HCT116 (cell line): ENCODE measurements around the gene TADA3. TPM values are rescaled to one million over a fixed set of nuclear protein-coding genes. Genes with fewer than 3 reads are reported as not detected.

Experiments used
- ATAC-seq: fragments of 200-7000 bp; cut with Tn5 transposase; 2 replicates; pipeline ENCODE4 v1.9.1; 2020; ENCODE audit warnings: mild to moderate bottlenecking, moderate library complexity
- BruUV-seq: library from RNA; stranded (reverse); fragments of 400-500 nt; replicated peaks from 2 replicates; lab custom pipeline; 2021; lab: Mats Ljungman, UMichigan
- CTCF ChIA-PET: fragments of 300-600 bp; sonication (Branson Sonifier 250); formaldehyde crosslinking; loops from one replicate; lab custom pipeline; 2021; ENCODE audit warnings: antibody characterized with exemption; lab: Charles Lee
- POLR2A ChIA-PET: fragments of 300-600, 350-600 bp; sonication (Branson Sonifier 250); formaldehyde crosslinking; loops from one replicate; lab custom pipeline; 2021; ENCODE audit warnings: antibody characterized with exemption; lab: Charles Lee
- RAD21 ChIA-PET, 2 experiments: fragments of 300-600 bp; sonication (Branson Sonifier 250); formaldehyde crosslinking; loops; one replicate each; lab custom pipeline; 2023; ENCODE audit warnings: low total read pairs in 2 of 2; ENCODE audit not compliant: uncharacterized antibody in 2 of 2, unreplicated experiment in 2 of 2, low non-redundant PET in 1 of 2; lab: Charles Lee
- DNase-seq: peaks from one replicate; pipeline ENCODE4 v3.0.0-alpha.2; 2010; ENCODE audit warnings: low read depth, low spot score
- H2AFZ ChIP-seq: fragments of 200-600 bp; shearing (Covaris generic), sonication (generic); 2 replicates; pipeline ENCODE4 v1.6.1; 2017; ENCODE audit warnings: low read depth, mixed run types, mixed read lengths, antibody characterized with exemption, low read length; ENCODE audit not compliant: poor library complexity, severe bottlenecking
- H3K27ac ChIP-seq: 2 replicates; pipeline ENCODE4 v1.5.1; 2012; ENCODE audit warnings: low read depth, low read length
- H3K27me3 ChIP-seq: fragments of 200-600 bp; sonication (generic); 2 replicates; pipeline ENCODE4 v1.6.1; 2016; ENCODE audit warnings: mixed run types, low read length, mixed read lengths; ENCODE audit not compliant: insufficient read depth
- H3K36me3 ChIP-seq, 2 experiments: fragments of 200-500 bp in 1 of 2; fragments of 200-600 bp in 1 of 2; sonication (Bioruptor generic) in 1 of 2; sonication (generic) in 1 of 2; 2 replicates each; pipeline versions ENCODE4 v1.5.1 to v1.6.1; 2014 to 2016; ENCODE audit warnings: low read length in 2 of 2, inconsistent platforms in 1 of 2, mixed read lengths in 1 of 2, mixed run types in 1 of 2; ENCODE audit not compliant: insufficient read depth in 2 of 2, control insufficient read depth in 1 of 2
- H3K4me1 ChIP-seq, 2 experiments: fragments of 200-600 bp in 1 of 2; sonication (generic) in 1 of 2; 2 replicates each; pipeline versions ENCODE4 v1.5.1 to v1.6.1; 2012 to 2017; ENCODE audit warnings: low read length in 2 of 2, inconsistent platforms in 1 of 2, mild to moderate bottlenecking in 1 of 2, mixed read lengths in 1 of 2, mixed run types in 1 of 2, moderate library complexity in 1 of 2; ENCODE audit not compliant: insufficient read depth in 2 of 2, control insufficient read depth in 1 of 2
- H3K4me2 ChIP-seq: fragments of 200-600 bp; sonication (generic); 2 replicates; pipeline ENCODE4 v1.6.1; 2017; ENCODE audit warnings: mixed run types, low read length, mixed read lengths
- H3K4me3 ChIP-seq, 2 experiments: fragments of 200-600 bp in 1 of 2; sonication (generic) in 1 of 2; replicated peaks in 1 of 2; 2 replicates each; pipeline ENCODE4 v1.5.1; 2011 to 2016; ENCODE audit warnings: low read length in 2 of 2, control low read depth in 1 of 2, low read depth in 1 of 2, mild to moderate bottlenecking in 1 of 2, mixed read lengths in 1 of 2, mixed run types in 1 of 2
- H3K79me2 ChIP-seq: fragments of 200-600 bp; sonication (generic); 2 replicates; pipeline ENCODE4 v1.6.1; 2017; ENCODE audit warnings: mild to moderate bottlenecking, mixed run types, low read length, moderate library complexity, mixed read lengths; ENCODE audit not compliant: insufficient read depth
- H3K9ac ChIP-seq: fragments of 200-600 bp; sonication (generic); 2 replicates; pipeline ENCODE4 v1.6.1; 2016; ENCODE audit warnings: low read length, mixed read lengths
- H3K9me2 ChIP-seq: fragments of 200-600 bp; sonication (generic), shearing (Covaris generic); 2 replicates; pipeline ENCODE4 v1.6.1; 2017; ENCODE audit warnings: mixed run types, mild to moderate bottlenecking, moderate library complexity; ENCODE audit not compliant: insufficient read depth
- H3K9me3 ChIP-seq, 2 experiments: fragments of 200-500 bp in 1 of 2; fragments of 200-600 bp in 1 of 2; sonication (Bioruptor generic) in 1 of 2; sonication (generic) in 1 of 2; 2 replicates each; pipeline ENCODE4 v1.6.1; 2014 to 2017; ENCODE audit warnings: low read length in 2 of 2, mixed read lengths in 2 of 2, inconsistent platforms in 1 of 2, low read depth in 1 of 2, mild to moderate bottlenecking in 1 of 2, mixed run types in 1 of 2, moderate library complexity in 1 of 2; ENCODE audit not compliant: control insufficient read depth in 1 of 2, insufficient read depth in 1 of 2
- H4K20me1 ChIP-seq: fragments of 200-600 bp; sonication (generic), shearing (Covaris generic); 2 replicates; pipeline ENCODE4 v1.6.1; 2017; ENCODE audit warnings: mixed run types, mild to moderate bottlenecking, moderate library complexity; ENCODE audit not compliant: insufficient read depth
- EGR1 ChIP-seq: IDR thresholded peaks from 2 replicates; pipeline ENCODE4 v1.6.1; 2012; ENCODE audit warnings: low read depth
- ELF1 ChIP-seq: IDR thresholded peaks from 2 replicates; pipeline ENCODE4 v1.6.1; 2012; ENCODE audit warnings: low read depth, borderline replicate concordance
- FOSL1 ChIP-seq: IDR thresholded peaks from 2 replicates; pipeline ENCODE4 v1.6.1; 2012; ENCODE audit warnings: low read depth
- POLR2A ChIP-seq: IDR thresholded peaks from 2 replicates; pipeline ENCODE4 v1.7.0; 2011; ENCODE audit warnings: borderline replicate concordance; ENCODE audit not compliant: insufficient read depth, insufficient read length; ENCODE audit errors: extremely low read depth
- POLR2AphosphoS5 ChIP-seq: IDR thresholded peaks from 2 replicates; pipeline ENCODE4 v1.6.1; 2011; ENCODE audit warnings: mild to moderate bottlenecking, low read depth, low read length, moderate library complexity
- RAD21 ChIP-seq: IDR thresholded peaks from 2 replicates; pipeline ENCODE4 v1.6.1; 2012; ENCODE audit warnings: low read depth, mild to moderate bottlenecking
- SRF ChIP-seq: IDR thresholded peaks from 2 replicates; pipeline ENCODE4 v1.6.1; 2012; ENCODE audit warnings: low read depth
- TCF7L2 ChIP-seq: IDR thresholded peaks from 2 replicates; pipeline ENCODE4 v1.7.0; 2011; ENCODE audit warnings: borderline replicate concordance, inconsistent platforms; ENCODE audit not compliant: insufficient read depth, insufficient read length; ENCODE audit errors: extremely low read depth
- intact Hi-C: fragments of 100-400 bp; cut with micrococcal nuclease; formaldehyde crosslinking; loops from 2 replicates; pipeline ENCODE4 v1.10.0; 2022
- total RNA-seq: library from RNA; stranded (reverse); gene quantifications from one replicate; pipeline ENCODE4 v1.2.1, GENCODE V29; 2021; ENCODE audit not compliant: unreplicated experiment
- TF ChIP-seq, protein P1 (sequence below): IDR thresholded peaks from 2 replicates; pipeline ENCODE4 v1.6.1; 2012
- TF ChIP-seq, protein P2 (sequence below): IDR thresholded peaks from 2 replicates; pipeline ENCODE4 v1.6.1; 2012
- TF ChIP-seq, protein P3 (sequence below): IDR thresholded peaks from 2 replicates; pipeline ENCODE4 v1.6.1; 2011; ENCODE audit warnings: mild to moderate bottlenecking, low read length, moderate library complexity; ENCODE audit not compliant: insufficient replicate concordance; ENCODE audit errors: extremely low read depth

Gene TADA3
- total RNA-seq, 1 experiment from 2014 or later = 72.0 TPM

DNA sequence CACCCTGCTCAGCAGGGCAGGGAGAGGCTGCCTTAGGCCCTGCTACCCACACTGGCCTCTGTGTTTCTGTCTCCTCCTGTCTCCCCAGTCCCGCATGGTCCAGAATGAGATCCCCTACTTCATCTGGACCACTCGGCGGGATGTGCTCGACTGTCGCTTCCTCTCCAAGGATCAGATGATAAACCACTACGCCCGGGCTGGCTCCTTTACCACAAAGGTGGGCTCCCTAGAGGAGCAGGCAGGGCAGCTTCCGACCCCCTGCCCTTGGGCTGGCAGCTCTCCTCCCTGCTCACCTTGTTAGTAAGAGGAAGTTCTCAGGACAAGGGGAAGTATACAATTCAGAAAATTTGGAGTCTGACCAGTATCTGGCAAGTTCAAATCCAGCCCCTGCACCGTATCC lies 23.7 kb upstream of the TADA3 start:
- POLR2A ChIA-PET = no interaction called here
- no TSS peak for BruUV-seq
- no peak overlapping the region for H2AFZ ChIP-seq
- no peak overlapping the region for H3K27ac ChIP-seq
- H3K79me2 ChIP-seq = no peaks in the 10 kb centered on the region
- intact Hi-C loops = no loop called here
- CTCF ChIA-PET = no interaction called here
- H3K9ac ChIP-seq = no peak overlapping the region
- no peaks in the 10 kb centered on the region for H3K9me2 ChIP-seq
- no peaks in the 10 kb centered on the region for H3K9me3 ChIP-seq
- no peak for DNase-seq
- H3K27me3 ChIP-seq = no peaks in the 10 kb centered on the region
- TF ChIP-seq EGR1 = no peak
- TF ChIP-seq POLR2AphosphoS5 = no peak
- no peak for TF ChIP-seq TCF7L2
- TF ChIP-seq RAD21 = no peak
- no peak for TF ChIP-seq FOSL1
- TF ChIP-seq, protein P1, sequence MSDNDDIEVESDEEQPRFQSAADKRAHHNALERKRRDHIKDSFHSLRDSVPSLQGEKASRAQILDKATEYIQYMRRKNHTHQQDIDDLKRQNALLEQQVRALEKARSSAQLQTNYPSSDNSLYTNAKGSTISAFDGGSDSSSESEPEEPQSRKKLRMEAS = no peak
- no peak for TF ChIP-seq SRF
- TF ChIP-seq, protein P2, sequence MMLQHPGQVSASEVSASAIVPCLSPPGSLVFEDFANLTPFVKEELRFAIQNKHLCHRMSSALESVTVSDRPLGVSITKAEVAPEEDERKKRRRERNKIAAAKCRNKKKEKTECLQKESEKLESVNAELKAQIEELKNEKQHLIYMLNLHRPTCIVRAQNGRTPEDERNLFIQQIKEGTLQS = no peak
- no peak for TF ChIP-seq ELF1
- no peak for TF ChIP-seq POLR2A
- RAD21 ChIA-PET = no interaction called here
- ATAC-seq = no peak
- no peaks in the 10 kb centered on the region for H3K4me1 ChIP-seq
- H3K4me2 ChIP-seq = no peak overlapping the region
- H3K4me3 ChIP-seq = no peak overlapping the region
- H4K20me1 ChIP-seq = no peaks in the 10 kb centered on the region
- H3K36me3 ChIP-seq = peaks cover 2 to 6% of the 10 kb centered on the region in 2 experiments; a peak in 2 of 4 replicates

DNA sequence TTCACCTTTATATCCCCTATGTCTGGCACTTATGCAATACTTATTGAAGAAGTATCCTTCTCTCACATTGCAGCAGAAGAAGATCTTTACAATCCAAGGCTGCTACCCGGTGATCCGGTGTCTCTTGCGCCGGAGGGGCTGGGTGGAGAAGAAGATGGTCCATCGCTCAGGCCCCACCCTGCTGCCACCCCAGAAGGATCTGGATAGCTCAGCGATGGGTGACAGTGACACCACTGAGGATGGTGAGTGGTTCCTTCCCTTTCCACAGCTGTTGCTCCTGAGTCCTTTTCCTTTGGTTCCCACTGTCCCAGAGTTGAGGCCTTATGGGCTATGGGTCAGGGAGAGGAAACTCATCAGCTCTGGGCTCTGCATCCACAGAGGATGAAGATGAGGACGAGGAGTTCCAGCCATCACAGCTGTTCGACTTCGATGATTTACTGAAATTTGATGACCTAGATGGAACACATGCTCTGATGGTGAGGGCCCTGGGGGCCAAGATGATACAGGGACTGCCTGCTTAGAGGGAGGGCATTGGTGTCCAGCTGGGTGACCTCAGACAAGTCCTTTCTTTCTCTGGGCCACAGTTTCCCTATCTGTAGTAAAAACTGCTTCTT lies 20.7 kb upstream of the TADA3 start:
- POLR2A ChIA-PET = no interaction called here
- no TSS peak for BruUV-seq

More for the DNA sequence above, 20.7 kb upstream of the TADA3 start:
- Histone ChIP-seq H3K4me3 (no peak overlapping the region), H3K27me3 (no peaks in the 10 kb centered on the region), H3K9me2 (no peaks in the 10 kb centered on the region), H3K9ac (no peak overlapping the region), H3K4me1 (peaks cover 11 to 27% of the 10 kb centered on the region in 2 experiments; a peak in 3 of 4 replicates), H4K20me1 (no peaks in the 10 kb centered on the region), H3K4me2 (no peak overlapping the region), H3K79me2 (no peaks in the 10 kb centered on the region), H3K36me3 (peaks cover 2 to 6% of the 10 kb centered on the region in 2 experiments; a peak in 1 of 4 replicates), H3K9me3 (no peaks in the 10 kb centered on the region), H3K27ac (no peak overlapping the region), H2AFZ (no peak overlapping the region)
- ChIA-PET RAD21 (no interaction called here), CTCF (no interaction called here)
- TF ChIP-seq, protein P3, sequence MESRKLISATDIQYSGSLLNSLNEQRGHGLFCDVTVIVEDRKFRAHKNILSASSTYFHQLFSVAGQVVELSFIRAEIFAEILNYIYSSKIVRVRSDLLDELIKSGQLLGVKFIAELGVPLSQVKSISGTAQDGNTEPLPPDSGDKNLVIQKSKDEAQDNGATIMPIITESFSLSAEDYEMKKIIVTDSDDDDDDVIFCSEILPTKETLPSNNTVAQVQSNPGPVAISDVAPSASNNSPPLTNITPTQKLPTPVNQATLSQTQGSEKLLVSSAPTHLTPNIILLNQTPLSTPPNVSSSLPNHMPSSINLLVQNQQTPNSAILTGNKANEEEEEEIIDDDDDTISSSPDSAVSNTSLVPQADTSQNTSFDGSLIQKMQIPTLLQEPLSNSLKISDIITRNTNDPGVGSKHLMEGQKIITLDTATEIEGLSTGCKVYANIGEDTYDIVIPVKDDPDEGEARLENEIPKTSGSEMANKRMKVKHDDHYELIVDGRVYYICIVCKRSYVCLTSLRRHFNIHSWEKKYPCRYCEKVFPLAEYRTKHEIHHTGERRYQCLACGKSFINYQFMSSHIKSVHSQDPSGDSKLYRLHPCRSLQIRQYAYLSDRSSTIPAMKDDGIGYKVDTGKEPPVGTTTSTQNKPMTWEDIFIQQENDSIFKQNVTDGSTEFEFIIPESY = no peak
- no peak for DNase-seq
- ATAC-seq = no peak
- intact Hi-C loops = no loop called here
